Epidermal melanocyte (primary cell): ENCODE data around the gene KIAA0825.
"Not testable (repeated sequence)": the region's sequence is repeated elsewhere in the genome, so short reads cannot be mapped to it uniquely, and the experiment has no call there.

Experiments
- DNase-seq: peaks from one replicate; pipeline ENCODE4 v3.0.0; 2011; ENCODE audit warnings: low spot score; ENCODE audit not compliant: insufficient read length

The KIAA0825 gene

GRCh38 chr5:94577466-94578245 lies 40.7 kb downstream of the KIAA0825 start:
- no peak for DNase-seq

GRCh38 chr5:94575196-94575595 lies 43.2 kb downstream of the KIAA0825 start:
- DNase-seq = no peak

- DNase-seq = not testable (repeated sequence)
Measured at GRCh38 chr5:94573349-94573748, 45.1 kb downstream of the KIAA0825 start.

GRCh38 chr5:94571415-94571814 lies 47.0 kb downstream of the KIAA0825 start:
- no peak for DNase-seq

GRCh38 chr5:94564812-94565211 lies 53.6 kb downstream of the KIAA0825 start:
- no peak for DNase-seq

- no peak for DNase-seq
Measured at GRCh38 chr5:94562327-94562971, 56.0 kb downstream of the KIAA0825 start.

GRCh38 chr5:94558028-94558427 lies 60.4 kb downstream of the KIAA0825 start:
- no peak for DNase-seq

GRCh38 chr5:94551858-94552257 lies 66.5 kb downstream of the KIAA0825 start:
- DNase-seq = no peak

GRCh38 chr5:94545870-94546625 lies 72.4 kb downstream of the KIAA0825 start:
- DNase-seq = no peak

GRCh38 chr5:94544875-94545547 lies 73.4 kb downstream of the KIAA0825 start:
- DNase-seq = no peak

GRCh38 chr5:94544031-94544650 lies 74.3 kb downstream of the KIAA0825 start:
- no peak for DNase-seq

- no peak for DNase-seq
Measured at GRCh38 chr5:94540856-94541494, 77.4 kb downstream of the KIAA0825 start.

- DNase-seq = no peak
Measured at GRCh38 chr5:94538260-94538659, 80.1 kb downstream of the KIAA0825 start.

GRCh38 chr5:94526706-94527105 lies 91.7 kb downstream of the KIAA0825 start:
- no peak for DNase-seq

- DNase-seq = no peak
Measured at GRCh38 chr5:94524841-94525697, 93.3 kb downstream of the KIAA0825 start.

- DNase-seq = no peak
Measured at GRCh38 chr5:94523018-94523417, 95.4 kb downstream of the KIAA0825 start.

GRCh38 chr5:94522117-94522516 lies 96.3 kb downstream of the KIAA0825 start:
- DNase-seq = no peak

GRCh38 chr5:94517490-94518488 lies 100.6 kb downstream of the KIAA0825 start:
- no peak for DNase-seq

- DNase-seq = no peak
Measured at GRCh38 chr5:94516148-94516547, 102.3 kb downstream of the KIAA0825 start.
